GM18498 (cell line): ENCODE data around the gene MYCBPAP.

Experiments used
- ATAC-seq: cut with Tn5 transposase; IDR thresholded peaks from one replicate; pipeline ENCODE4 v1.9.1; 2021; ENCODE audit warnings: mild to moderate bottlenecking, moderate library complexity; ENCODE audit not compliant: unreplicated experiment

MYCBPAP gene

DNA sequence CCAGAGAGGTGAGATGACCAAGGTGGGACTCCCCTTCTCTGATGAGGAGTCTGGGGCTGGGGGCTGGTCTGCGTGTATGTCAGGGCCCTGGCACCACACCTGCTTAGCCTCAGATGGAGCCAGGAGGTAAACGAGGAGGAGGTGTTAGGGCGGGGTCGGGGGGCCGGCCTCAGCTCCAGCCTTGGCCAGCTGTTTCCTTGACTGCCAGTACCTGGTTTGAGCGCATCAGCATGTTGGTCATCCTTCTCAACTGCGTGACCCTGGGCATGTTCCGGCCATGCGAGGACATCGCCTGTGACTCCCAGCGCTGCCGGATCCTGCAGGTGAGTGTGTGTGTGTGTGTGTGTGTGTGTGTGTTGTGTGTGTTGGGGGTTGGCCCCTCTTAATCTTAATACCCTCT is 60.4 kb downstream of the MYCBPAP start:
- no peak for ATAC-seq

DNA sequence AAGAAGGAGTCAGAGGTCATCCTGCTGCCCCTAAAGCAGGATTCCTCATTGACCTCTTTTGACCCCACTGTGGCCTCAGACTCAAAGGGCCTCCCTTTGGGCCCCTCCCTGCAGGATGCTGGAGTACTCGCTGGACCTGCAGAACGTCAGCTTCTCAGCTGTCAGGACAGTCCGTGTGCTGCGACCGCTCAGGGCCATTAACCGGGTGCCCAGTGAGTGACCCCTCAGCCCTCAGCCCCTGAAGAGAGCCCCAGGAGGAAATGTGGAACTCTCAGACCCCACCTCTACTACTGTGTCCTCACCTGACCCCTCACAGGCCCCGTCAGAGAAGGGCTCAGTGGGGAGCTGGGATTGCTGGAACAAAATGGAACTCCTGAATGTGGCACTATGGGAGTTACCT is 61.4 kb downstream of the MYCBPAP start:
- no peak for ATAC-seq

DNA sequence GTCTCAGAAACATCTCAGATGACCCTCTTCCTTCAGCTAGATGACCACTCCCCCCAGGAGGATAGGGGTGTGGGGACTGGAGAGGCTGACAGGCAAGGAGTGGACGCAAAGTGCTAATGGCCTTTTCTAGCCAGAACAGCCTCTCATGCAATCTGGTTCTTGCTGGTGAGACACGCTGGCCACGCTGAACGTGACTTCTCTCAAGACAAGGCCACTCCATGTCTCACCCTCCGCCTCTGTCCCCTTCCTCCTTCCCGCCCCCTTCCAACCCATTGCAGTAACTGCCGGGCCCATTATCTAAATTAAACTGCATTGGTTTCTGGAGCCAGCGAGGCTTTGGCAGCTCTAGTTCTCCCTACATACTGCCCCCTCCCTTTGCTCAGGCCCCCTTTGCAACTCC is 61.8 kb downstream of the MYCBPAP start:
- no peak for ATAC-seq

DNA sequence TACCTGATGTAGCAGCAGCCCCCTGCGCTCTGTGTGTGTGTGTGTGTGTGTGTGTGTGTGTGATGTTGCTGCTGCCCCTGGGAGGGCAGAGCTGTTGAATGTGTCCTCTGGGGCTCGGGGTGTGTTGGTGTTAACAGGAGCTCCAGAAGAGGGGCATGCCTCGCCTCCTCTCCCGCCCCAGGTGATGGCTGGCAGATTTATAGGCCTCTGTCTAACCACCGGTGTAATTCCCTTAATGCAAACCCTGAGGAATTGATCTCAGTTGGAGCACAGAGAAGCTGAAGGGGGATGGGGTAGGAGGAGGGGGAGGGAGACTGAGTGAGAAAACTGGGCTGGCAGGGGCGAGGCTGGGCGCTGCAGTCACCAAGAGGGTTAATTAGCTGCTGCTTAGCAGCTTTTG is 62.3 kb downstream of the MYCBPAP start:
- no peak for ATAC-seq

DNA sequence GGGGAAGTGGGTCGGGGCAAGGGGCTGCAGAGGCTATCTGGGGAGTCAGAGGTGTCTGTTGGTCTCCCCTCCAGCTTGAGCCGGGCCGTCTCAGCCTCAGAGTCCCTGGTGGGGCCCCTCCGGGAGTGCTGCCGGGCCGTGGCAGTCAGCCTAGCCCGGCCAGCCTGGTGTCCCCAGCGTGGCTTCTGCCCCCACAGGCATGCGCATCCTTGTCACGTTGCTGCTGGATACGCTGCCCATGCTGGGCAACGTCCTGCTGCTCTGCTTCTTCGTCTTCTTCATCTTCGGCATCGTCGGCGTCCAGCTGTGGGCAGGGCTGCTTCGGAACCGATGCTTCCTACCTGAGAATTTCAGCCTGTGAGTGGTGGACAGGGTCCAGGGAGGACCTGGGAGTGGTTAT is 63.4 kb downstream of the MYCBPAP start:
- no peak for ATAC-seq

DNA sequence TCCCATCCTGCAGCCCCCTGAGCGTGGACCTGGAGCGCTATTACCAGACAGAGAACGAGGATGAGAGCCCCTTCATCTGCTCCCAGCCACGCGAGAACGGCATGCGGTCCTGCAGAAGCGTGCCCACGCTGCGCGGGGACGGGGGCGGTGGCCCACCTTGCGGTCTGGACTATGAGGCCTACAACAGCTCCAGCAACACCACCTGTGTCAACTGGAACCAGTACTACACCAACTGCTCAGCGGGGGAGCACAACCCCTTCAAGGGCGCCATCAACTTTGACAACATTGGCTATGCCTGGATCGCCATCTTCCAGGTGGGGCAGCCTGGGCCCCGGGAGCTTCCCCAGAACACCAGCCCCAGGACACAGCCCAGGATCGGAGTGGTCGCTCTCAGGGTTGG is 64.3 kb downstream of the MYCBPAP start:
- ATAC-seq, result no peak

DNA sequence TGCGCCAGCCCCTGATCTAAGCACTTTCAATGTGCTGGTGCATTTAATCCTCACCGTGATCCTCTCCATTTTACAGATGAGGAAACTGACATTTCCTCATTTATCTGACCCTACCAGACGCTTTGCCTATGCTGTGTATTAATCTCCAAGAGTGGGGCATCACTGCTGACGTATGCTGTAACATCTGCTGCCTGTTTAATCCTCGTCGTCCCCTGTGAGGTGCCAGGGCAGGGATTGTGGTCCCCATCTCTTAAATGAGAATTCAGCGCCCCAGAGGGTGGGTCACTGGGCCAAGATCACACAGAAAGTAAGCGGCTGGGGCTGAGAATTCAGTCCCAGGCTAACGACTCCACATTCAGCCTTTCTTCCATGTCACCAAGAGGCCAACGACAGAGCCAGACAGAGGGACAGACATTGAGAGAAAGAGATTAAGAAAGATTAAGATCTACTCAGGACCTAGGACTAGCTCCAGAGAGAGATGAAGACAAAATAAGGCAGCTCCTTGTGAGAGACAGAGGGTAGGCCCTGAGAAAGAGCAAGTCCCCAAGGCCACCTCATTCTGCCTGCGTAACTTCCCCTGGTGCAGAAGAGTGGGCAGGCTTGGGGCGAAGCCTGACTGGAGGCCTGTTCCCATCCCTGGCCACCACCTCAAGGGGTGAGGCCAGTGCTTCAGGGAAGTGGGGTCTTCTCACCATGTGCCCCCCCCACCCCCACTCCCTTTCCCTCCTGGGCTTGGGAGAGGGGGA is 65.8 kb downstream of the MYCBPAP start:
- ATAC-seq, result no peak

DNA sequence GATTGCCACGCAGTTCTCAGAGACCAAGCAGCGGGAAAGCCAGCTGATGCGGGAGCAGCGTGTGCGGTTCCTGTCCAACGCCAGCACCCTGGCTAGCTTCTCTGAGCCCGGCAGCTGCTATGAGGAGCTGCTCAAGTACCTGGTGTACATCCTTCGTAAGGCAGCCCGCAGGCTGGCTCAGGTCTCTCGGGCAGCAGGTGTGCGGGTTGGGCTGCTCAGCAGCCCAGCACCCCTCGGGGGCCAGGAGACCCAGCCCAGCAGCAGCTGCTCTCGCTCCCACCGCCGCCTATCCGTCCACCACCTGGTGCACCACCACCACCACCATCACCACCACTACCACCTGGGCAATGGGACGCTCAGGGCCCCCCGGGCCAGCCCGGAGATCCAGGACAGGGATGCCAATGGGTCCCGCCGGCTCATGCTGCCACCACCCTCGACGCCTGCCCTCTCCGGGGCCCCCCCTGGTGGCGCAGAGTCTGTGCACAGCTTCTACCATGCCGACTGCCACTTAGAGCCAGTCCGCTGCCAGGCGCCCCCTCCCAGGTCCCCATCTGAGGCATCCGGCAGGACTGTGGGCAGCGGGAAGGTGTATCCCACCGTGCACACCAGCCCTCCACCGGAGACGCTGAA is 67.5 kb downstream of the MYCBPAP start:
- ATAC-seq, result no peak

DNA sequence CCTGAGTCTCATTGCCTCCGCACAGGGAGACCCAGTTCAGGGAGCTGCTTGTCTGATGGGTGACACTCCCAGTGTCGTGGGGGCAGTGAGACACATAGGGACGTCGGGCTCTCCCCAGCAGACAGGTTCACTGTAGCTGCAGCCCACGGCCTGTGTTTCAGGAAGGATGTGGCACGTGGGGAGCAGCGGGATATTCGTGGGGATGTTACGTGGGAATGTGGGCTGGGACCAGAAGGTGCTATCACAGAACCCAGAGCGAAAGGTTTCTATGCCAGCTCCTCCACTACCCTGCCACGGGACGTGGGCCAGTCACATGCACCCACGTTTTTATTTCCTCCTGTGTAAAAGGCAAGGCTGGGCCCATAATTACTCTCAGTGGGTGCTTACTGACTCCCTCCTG is 68.6 kb downstream of the MYCBPAP start:
- ATAC-seq, result no peak

DNA sequence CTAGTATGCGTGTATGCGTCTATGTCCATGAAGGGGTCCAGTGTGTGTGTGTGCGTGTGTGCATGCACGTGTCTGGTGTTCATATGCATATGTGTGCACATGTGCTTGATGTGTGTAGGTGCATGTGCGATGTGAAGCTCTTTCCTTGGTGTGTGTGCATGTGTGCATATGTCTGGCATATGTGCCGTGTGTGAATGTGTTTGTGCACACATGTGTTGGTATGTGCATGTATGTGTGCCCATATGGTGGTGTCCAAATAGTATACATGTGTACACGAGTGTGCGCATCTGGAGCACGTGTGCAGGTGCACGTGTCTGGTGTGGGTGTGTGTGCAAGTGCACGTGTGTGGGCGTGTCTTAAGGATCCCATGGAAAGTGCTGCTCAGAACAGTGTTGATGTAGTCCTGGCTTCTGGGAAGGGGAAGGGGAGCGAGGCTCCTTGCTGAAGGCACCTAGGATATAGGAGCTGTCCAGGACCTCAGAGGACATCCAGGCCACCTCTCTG is 69.3 kb downstream of the MYCBPAP start:
- no peak for ATAC-seq

DNA sequence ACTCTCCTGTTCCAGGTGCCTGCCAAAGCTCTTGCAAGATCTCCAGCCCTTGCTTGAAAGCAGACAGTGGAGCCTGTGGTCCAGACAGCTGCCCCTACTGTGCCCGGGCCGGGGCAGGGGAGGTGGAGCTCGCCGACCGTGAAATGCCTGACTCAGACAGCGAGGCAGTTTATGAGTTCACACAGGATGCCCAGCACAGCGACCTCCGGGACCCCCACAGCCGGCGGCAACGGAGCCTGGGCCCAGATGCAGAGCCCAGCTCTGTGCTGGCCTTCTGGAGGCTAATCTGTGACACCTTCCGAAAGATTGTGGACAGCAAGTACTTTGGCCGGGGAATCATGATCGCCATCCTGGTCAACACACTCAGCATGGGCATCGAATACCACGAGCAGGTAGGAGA is 69.9 kb downstream of the MYCBPAP start:
- no peak for ATAC-seq

DNA sequence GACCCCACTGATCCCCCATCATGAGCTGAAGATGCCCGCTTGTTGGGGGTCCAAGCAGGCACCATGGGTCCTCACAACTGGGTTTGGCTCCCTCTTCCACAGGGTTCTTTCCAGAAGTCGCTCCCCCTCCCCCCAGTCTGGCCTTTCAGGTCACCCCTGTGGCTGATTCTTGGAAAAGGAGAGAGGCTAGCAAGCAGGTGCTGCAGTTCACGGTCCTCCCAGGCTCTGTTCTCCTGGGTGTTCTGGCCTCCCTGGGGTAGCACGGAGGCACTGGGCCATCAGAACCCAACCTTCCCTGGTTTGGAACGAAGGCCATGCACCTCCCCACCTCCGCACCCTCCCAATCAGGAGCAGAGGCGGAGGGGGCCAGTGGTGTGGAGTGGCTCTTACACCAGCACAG is 71.2 kb downstream of the MYCBPAP start:
- no peak for ATAC-seq

DNA sequence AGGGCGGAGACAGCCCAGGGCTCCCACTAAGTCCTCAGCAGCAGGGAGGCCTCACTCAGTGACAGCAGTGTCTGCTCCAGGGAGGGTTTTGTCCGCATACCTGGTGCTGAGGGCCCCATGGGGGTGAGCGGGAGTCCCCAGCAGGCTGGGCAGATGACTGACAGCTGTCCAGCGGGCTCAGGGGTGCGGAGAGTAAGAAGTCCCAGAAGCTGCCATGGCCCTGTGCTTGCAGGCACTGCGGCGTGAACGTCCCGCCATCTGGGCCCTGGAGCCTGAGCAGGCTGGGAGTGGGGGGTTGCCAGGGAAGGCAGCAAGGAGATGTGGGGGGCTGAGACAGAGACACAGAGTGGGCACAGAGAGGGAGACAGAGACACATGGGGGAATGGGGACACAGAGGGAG is 72.4 kb downstream of the MYCBPAP start:
- ATAC-seq, result no peak
